PC-9 (cell line): ENCODE data around the gene CEP57. TPM values are rescaled to one million over a fixed set of nuclear protein-coding genes. Genes with fewer than 3 reads are reported as not detected.

Experiments
- BruUV-seq: library from RNA; stranded (reverse); fragments of 400-500 nt; replicated peaks from 2 replicates; lab custom pipeline; 2021; lab: Mats Ljungman, UMichigan
- CTCF ChIA-PET: fragments of 300-600 bp; sonication (Branson Sonifier 250); formaldehyde crosslinking; loops from one replicate; lab custom pipeline; 2022; ENCODE audit warnings: antibody characterized with exemption; lab: Charles Lee
- POLR2A ChIA-PET: fragments of 300-600 bp; sonication (Branson Sonifier 250); formaldehyde crosslinking; loops from one replicate; lab custom pipeline; 2022; ENCODE audit warnings: antibody characterized with exemption; ENCODE audit not compliant: unreplicated experiment; lab: Charles Lee
- DNase-seq, 2 experiments: peaks; one replicate each; pipeline versions ENCODE4 v3.0.0 to v3.0.0-alpha.2; 2015 to 2022; ENCODE audit warnings: mixed read lengths in 1 of 2
- H2AFZ ChIP-seq: fragments of 200-600 bp; sonication (generic); 2 replicates; pipeline ENCODE4 v1.8.1; 2017; ENCODE audit warnings: antibody characterized with exemption
- H3F3A ChIP-seq: fragments of 200-600 bp; sonication (generic); 2 replicates; pipeline ENCODE4 v1.8.1; 2017; ENCODE audit warnings: antibody characterized with exemption, mild to moderate bottlenecking, low read depth; ENCODE audit not compliant: insufficient read depth
- H3K27ac ChIP-seq: fragments of 200-600 bp; sonication (generic); 2 replicates; pipeline ENCODE4 v1.6.1; 2016; ENCODE audit warnings: mixed run types
- H3K27me3 ChIP-seq: fragments of 200-600 bp; sonication (generic); 2 replicates; pipeline ENCODE4 v1.6.1; 2016; ENCODE audit warnings: low read depth, mixed run types; ENCODE audit not compliant: insufficient read depth
- H3K36me3 ChIP-seq: fragments of 200-600 bp; sonication (generic); 2 replicates; pipeline ENCODE4 v1.6.1; 2016; ENCODE audit warnings: low read depth, mixed run types
- H3K4me1 ChIP-seq: fragments of 200-600 bp; sonication (generic); replicated peaks from 2 replicates; pipeline ENCODE4 v1.6.1; 2016; ENCODE audit warnings: mixed run types; ENCODE audit not compliant: insufficient read depth
- H3K4me2 ChIP-seq: fragments of 200-600 bp; sonication (generic); 2 replicates; pipeline ENCODE4 v1.6.1; 2017; ENCODE audit warnings: mixed run types
- H3K4me3 ChIP-seq: fragments of 200-600 bp; sonication (generic); 2 replicates; pipeline ENCODE4 v1.6.1; 2016; ENCODE audit warnings: mixed run types
- H3K79me2 ChIP-seq: fragments of 200-600 bp; sonication (generic); 2 replicates; pipeline ENCODE4 v1.6.1; 2017; ENCODE audit warnings: low read depth, mixed run types
- H3K9me2 ChIP-seq: fragments of 200-600 bp; sonication (generic); 2 replicates; pipeline ENCODE4 v1.8.1; 2017; ENCODE audit warnings: mild to moderate bottlenecking; ENCODE audit not compliant: insufficient read depth
- H3K9me3 ChIP-seq: fragments of 200-600 bp; sonication (generic); 2 replicates; pipeline ENCODE4 v1.8.1; 2016; ENCODE audit warnings: low read depth; ENCODE audit not compliant: insufficient read depth
- H4K20me1 ChIP-seq: fragments of 200-600 bp; sonication (generic); 2 replicates; pipeline ENCODE4 v1.8.1; 2017; ENCODE audit not compliant: insufficient read depth
- CTCF ChIP-seq: fragments of 200-600 bp; sonication (generic); conservative IDR thresholded peaks from 2 replicates; pipeline ENCODE4 v1.6.1; 2017; ENCODE audit warnings: mixed run types, antibody characterized with exemption, mild to moderate bottlenecking, moderate library complexity
- EZH2 ChIP-seq: fragments of 200-600 bp; sonication (generic); IDR thresholded peaks from 2 replicates; pipeline ENCODE4 v1.8.0; 2017; ENCODE audit warnings: antibody characterized with exemption, low read depth
- intact Hi-C: fragments of 100-400 bp; cut with micrococcal nuclease; formaldehyde crosslinking; loops from one replicate; pipeline ENCODE4 v1.10.0; 2022; ENCODE audit not compliant: unreplicated experiment
- total RNA-seq: library from RNA; stranded (reverse); gene quantifications from 2 replicates; pipeline ENCODE4 v1.2.3, GENCODE V29; 2021

Gene CEP57
- total RNA-seq, 1 experiment from 2014 or later, result 64.5 TPM

GRCh38 chr11:95776859-95777258 lies 13.4 kb upstream of the CEP57 start:
- H3K4me1 ChIP-seq, result no peaks in the 10 kb centered on the region
- H3K4me3 ChIP-seq, result no peak overlapping the region
- H3K36me3 ChIP-seq, result peaks cover 81% of the 10 kb centered on the region
- H3F3A ChIP-seq, result no peaks in the 10 kb centered on the region
- no peaks in the 10 kb centered on the region for H3K9me2 ChIP-seq
- no TSS peak for BruUV-seq
- H4K20me1 ChIP-seq, result peaks cover 6% of the 10 kb centered on the region; the same call in 1 of the 2 replicates
- no peak overlapping the region for H2AFZ ChIP-seq
- no peaks in the 10 kb centered on the region for H3K27me3 ChIP-seq
- intact Hi-C loops, result no loop called here
- POLR2A ChIA-PET, result no interaction called here
- no peak for TF ChIP-seq EZH2
- no peak overlapping the region for H3K27ac ChIP-seq
- H3K4me2 ChIP-seq, result no peak overlapping the region
- no peaks in the 10 kb centered on the region for H3K79me2 ChIP-seq
- no peak for DNase-seq
- no peaks in the 10 kb centered on the region for H3K9me3 ChIP-seq
- CTCF ChIA-PET, result no interaction called here

DNA sequence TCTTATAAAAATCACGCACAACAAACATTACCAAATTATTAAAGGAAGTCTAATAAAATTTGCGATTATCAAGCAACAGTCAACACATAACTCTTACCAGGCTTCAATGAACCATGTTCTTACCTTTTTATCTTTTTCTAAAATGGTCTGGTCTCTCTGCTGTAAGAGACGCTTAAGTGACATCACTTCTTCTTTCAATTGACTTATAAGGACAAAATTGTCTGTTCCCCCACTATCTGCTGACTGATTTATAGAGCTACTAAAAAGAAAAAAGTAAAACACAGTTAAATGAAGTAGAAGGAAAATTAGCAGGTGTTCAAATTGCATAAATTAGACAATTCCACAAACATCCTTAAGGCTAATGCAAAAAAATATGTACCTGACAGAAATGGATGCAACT lies 11.6 kb upstream of the CEP57 start:
- Histone ChIP-seq H2AFZ (no peak overlapping the region), H3K4me3 (no peak overlapping the region), H3K9me2 (no peaks in the 10 kb centered on the region), H3F3A (no peaks in the 10 kb centered on the region), H3K27ac (no peak overlapping the region), H3K9me3 (no peaks in the 10 kb centered on the region), H3K27me3 (no peaks in the 10 kb centered on the region), H3K79me2 (0 out of 2 replicates have a peak, but pooled peaks cover under 1% of the 10 kb centered on the region), H3K4me1 (no peaks in the 10 kb centered on the region), H3K4me2 (no peak overlapping the region), H3K36me3 (peaks cover 85% of the 10 kb centered on the region), H4K20me1 (peaks cover 5% of the 10 kb centered on the region; the same call in 1 of the 2 replicates)
- intact Hi-C loops, result no loop called here
- TF ChIP-seq CTCF (no peak), EZH2 (no peak)
- ChIA-PET CTCF (no interaction called here), POLR2A (interaction anchor here (0.6 kb wide), 1 partner anchor 606 kb away, joined by 3 read pairs; no protein-coding TSS in a partner anchor)
- BruUV-seq, result no TSS peak
- no peak for DNase-seq

DNA sequence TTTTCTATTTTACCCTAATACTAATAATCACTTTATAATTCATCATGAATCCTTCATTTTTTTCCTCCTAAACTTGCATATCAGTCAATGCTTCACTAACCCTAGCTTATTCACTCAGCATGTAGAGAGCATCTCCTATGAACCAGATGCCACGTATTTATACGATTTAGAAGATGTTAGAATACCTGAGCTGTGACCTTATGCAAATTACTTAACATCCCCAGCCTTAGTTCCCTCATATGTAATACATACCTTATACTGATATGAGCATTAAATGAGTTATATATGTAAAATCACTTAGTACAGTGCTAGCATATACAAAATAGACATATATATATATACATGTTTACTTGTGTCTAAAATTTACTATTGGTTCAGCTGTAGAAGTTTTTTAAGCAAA lies 9.8 kb upstream of the CEP57 start:
- no peak overlapping the region for H3K4me2 ChIP-seq
- POLR2A ChIA-PET, result no interaction called here
- H2AFZ ChIP-seq, result no peak overlapping the region
- no peak for DNase-seq
- no peaks in the 10 kb centered on the region; the same call in 1 of the 2 replicates for H4K20me1 ChIP-seq
- H3K79me2 ChIP-seq, result 0 out of 2 replicates have a peak, but pooled peaks cover 4% of the 10 kb centered on the region
- no peaks in the 10 kb centered on the region for H3F3A ChIP-seq
- H3K27ac ChIP-seq, result no peak overlapping the region
- H3K9me2 ChIP-seq, result no peaks in the 10 kb centered on the region
- no TSS peak for BruUV-seq
- no peak overlapping the region for H3K4me3 ChIP-seq
- no peaks in the 10 kb centered on the region for H3K9me3 ChIP-seq
- H3K36me3 ChIP-seq, result peaks cover 86% of the 10 kb centered on the region
- H3K27me3 ChIP-seq, result no peaks in the 10 kb centered on the region
- intact Hi-C loops, result no loop called here
- CTCF ChIA-PET, result no interaction called here
- TF ChIP-seq EZH2 (no peak), CTCF (no peak)
- no peaks in the 10 kb centered on the region for H3K4me1 ChIP-seq
